Esophagus muscularis mucosa (tissue), 4 donors: ENCODE data around the gene FAM98C. TPM values are rescaled to one million over a fixed set of nuclear protein-coding genes. Genes with fewer than 3 reads are reported as not detected.
"Not testable (repeated sequence)": the region's sequence is repeated elsewhere in the genome, so short reads cannot be mapped to it uniquely, and the experiment has no call there.

Experiments
- DNase-seq: peaks from one replicate; pipeline ENCODE4 v3.0.0-alpha.2; 2017; ENCODE audit errors: extremely low spot score
- H3K27ac ChIP-seq, 4 donors: fragments of 200-600 bp; sonication (generic); replicated peaks in 1 of 4; 1 replicate in 3 of 4; 2 replicates in 1 of 4; pipeline ENCODE4 v1.5.1; 2016 to 2019; ENCODE audit warnings: mild to moderate bottlenecking in 1 of 4
- H3K27me3 ChIP-seq, 4 donors: fragments of 200-600 bp; sonication (generic); one replicate each; pipeline versions ENCODE4 v1.5.1 to v1.6.0; 2016 to 2019
- H3K36me3 ChIP-seq, 4 donors: fragments of 200-600 bp; sonication (generic); one replicate each; pipeline ENCODE4 v1.5.1; 2016 to 2019
- H3K4me1 ChIP-seq, 4 donors: fragments of 200-600 bp; sonication (generic); one replicate each; pipeline ENCODE4 v1.5.1; 2016 to 2019
- H3K4me3 ChIP-seq, 4 donors: fragments of 200-600 bp; sonication (generic); 1 replicate in 2 of 4; 2 replicates in 2 of 4; pipeline ENCODE4 v1.5.1; 2016 to 2019; ENCODE audit warnings: mild to moderate bottlenecking in 4 of 4, moderate library complexity in 1 of 4
- H3K9me3 ChIP-seq, 4 donors: fragments of 200-600 bp; sonication (generic); 1 replicate in 3 of 4; 2 replicates in 1 of 4; pipeline ENCODE4 v1.5.1; 2016 to 2019
- EP300 ChIP-seq: sonication (generic); formaldehyde crosslinking; IDR thresholded peaks from one replicate; pipeline ENCODE4 v1.6.1; 2017; ENCODE audit warnings: antibody characterized with exemption
- POLR2A ChIP-seq: fragments of 450-650 bp; IDR thresholded peaks from one replicate; pipeline ENCODE4 v1.6.1; 2017; ENCODE audit warnings: antibody characterized with exemption, moderate library complexity, mild to moderate bottlenecking, low read depth
- POLR2AphosphoS5 ChIP-seq, 2 donors: sonication (generic); formaldehyde crosslinking; IDR thresholded peaks; one replicate each; pipeline ENCODE4 v1.6.1; 2017; ENCODE audit warnings: antibody characterized with exemption in 2 of 2
- WGBS: methylation state at CpG from one replicate; pipeline ENCODE4 v1.1.5; 2018; 5-methylcytosine and 5-hydroxymethylcytosine counted together
- intact Hi-C: fragments of 100-400 bp; cut with DNase I; formaldehyde crosslinking; loops from one replicate; pipeline ENCODE4 v1.15.1; 2023
- total RNA-seq, 4 donors: library from RNA; depleted of rRNA; stranded (reverse); fragments of >200 nt; gene quantifications; one replicate each; pipeline versions ENCODE4 v1.1.0 to v1.2.1, GENCODE V29; 2016
- TF ChIP-seq, protein P1 (sequence below), 3 experiments: fragments of 200-600 bp in 2 of 3; fragments of 450-650 bp in 1 of 3; sonication (generic) in 2 of 3; IDR thresholded peaks; one replicate each; pipeline ENCODE4 v1.5.1; 2017 to 2019; ENCODE audit warnings: antibody characterized with exemption in 3 of 3, mild to moderate bottlenecking in 2 of 3, moderate library complexity in 1 of 3

The FAM98C gene
- total RNA-seq, 4 donors from 2014 or later, result 16.2 to 22.0 (median 19.7) TPM

GRCh38 chr19:38424272-38424671, 21.4 kb downstream of the FAM98C start:
- 87% methylated on average over 4 of the region's 5 CpGs for WGBS
- intact Hi-C loops, result no loop called here
- TF ChIP-seq POLR2A (no peak), EP300 (no peak), POLR2AphosphoS5 (IDR thresholded peaks at IDR 0.05) (no peak)
- TF ChIP-seq, protein P1, sequence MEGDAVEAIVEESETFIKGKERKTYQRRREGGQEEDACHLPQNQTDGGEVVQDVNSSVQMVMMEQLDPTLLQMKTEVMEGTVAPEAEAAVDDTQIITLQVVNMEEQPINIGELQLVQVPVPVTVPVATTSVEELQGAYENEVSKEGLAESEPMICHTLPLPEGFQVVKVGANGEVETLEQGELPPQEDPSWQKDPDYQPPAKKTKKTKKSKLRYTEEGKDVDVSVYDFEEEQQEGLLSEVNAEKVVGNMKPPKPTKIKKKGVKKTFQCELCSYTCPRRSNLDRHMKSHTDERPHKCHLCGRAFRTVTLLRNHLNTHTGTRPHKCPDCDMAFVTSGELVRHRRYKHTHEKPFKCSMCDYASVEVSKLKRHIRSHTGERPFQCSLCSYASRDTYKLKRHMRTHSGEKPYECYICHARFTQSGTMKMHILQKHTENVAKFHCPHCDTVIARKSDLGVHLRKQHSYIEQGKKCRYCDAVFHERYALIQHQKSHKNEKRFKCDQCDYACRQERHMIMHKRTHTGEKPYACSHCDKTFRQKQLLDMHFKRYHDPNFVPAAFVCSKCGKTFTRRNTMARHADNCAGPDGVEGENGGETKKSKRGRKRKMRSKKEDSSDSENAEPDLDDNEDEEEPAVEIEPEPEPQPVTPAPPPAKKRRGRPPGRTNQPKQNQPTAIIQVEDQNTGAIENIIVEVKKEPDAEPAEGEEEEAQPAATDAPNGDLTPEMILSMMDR (IDR thresholded peaks at IDR 0.05), result no peak
- H3K27me3 ChIP-seq, result peaks cover 0 to 64% (median 3%) of the 10 kb centered on the region in 4 donors
- H3K4me3 ChIP-seq, result no peak overlapping the region
- H3K27ac ChIP-seq, result no peak overlapping the region
- no peaks in the 10 kb centered on the region for H3K36me3 ChIP-seq
- DNase-seq, result no peak
- H3K4me1 ChIP-seq, result no peaks in the 10 kb centered on the region
- H3K9me3 ChIP-seq, result no peaks in the 10 kb centered on the region

GRCh38 chr19:38425222-38425809, 22.4 kb downstream of the FAM98C start:
- Histone ChIP-seq H3K27me3 (peaks cover 0 to 54% (median 3%) of the 10 kb centered on the region in 4 donors), H3K4me1 (no peaks in the 10 kb centered on the region), H3K27ac (no peak overlapping the region), H3K36me3 (no peaks in the 10 kb centered on the region), H3K4me3 (peak overlapping the region; percentile 28 to 37 (median 34)), H3K9me3 (no peaks in the 10 kb centered on the region)
- no peak for DNase-seq
- intact Hi-C loops, result no loop called here
- TF ChIP-seq, protein P1 (IDR thresholded peaks at IDR 0.05), result no peak
- TF ChIP-seq POLR2AphosphoS5 (IDR thresholded peaks at IDR 0.05), result no peak
- TF ChIP-seq EP300, result no peak
- TF ChIP-seq POLR2A, result no peak
- 78% methylated on average over 7 of the region's 7 CpGs for WGBS

DNA sequence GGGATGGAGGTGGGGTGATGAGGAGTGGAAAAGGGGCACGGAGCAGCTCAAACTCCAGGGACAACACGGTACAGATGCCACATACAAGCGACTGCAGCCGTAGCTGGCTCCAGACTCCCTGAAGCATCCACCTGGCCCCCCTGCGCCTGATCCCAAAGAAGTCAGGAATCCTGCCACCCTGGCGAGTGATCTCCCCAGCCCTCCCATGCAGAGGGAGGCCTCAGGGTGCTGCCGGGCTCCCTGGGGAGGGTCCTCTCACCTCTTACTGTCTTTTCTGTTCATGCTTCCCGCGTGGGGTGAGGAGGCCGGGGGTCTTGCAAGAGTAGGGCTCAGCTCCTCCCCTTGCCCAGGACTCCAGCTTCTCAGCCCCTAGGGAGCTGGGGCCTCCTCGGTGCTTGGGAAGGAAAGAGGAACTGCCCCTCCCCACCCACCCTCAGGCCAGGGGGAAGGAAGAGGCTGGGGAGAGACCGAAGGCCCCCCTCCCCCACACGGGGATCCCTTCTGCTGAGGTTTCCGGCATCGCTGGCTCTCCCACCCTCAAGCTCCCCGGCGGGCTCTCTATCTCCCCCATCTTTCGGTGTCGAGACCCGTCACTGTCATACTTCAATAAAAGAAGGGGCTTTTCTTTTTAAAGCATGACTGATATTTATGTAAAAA, 23.0 kb downstream of the FAM98C start, which contains the start of gene RASGRP4:
Gene RASGRP4 (minus strand): TSS at position 410 of the 657 bp plus-strand sequence. CDS start 128 bp downstream, at position 282.
- TF ChIP-seq POLR2AphosphoS5 (IDR thresholded peaks at IDR 0.05) (no peak), POLR2A (no peak), EP300 (no peak)
- TF ChIP-seq, protein P1 (IDR thresholded peaks at IDR 0.05), result no peak

DNA sequence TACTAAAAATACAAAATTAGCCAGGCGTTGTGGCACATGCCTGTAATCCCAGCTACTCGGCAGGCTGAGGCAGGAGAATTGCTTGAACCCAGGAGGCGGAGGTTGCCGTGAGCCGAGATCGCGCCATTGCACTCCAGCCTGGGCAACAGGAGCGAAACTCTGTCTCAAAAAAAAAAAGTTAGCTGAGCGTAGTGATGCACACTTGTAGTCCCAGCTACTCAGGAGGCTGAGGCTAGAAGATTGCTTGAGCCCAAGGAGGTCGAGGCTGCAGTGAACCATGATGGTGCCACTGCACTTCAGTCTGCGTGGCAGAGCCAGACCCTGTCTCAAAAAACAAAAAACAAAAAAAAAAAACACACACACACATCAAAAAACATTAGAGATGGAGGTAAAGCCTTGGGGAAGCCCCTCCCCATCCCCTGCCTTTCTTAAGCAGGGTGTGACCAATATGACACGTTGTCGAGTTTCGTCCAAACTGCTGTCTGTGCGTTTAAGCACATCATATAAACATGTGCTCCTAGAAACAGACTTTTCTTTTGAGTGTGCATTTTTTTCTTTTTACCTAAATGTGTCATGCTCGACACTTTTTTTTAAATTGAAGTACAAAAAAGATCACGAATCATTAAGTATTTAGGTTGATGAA, 24.3 kb downstream of the FAM98C start:
- H3K4me1 ChIP-seq, H3K4me3 ChIP-seq, intact Hi-C loops, DNase-seq, H3K36me3 ChIP-seq, H3K27ac ChIP-seq, H3K9me3 ChIP-seq: not testable (repeated sequence)
- WGBS, result 68% methylated on average over 17 of the region's 17 CpGs
- H3K27me3 ChIP-seq, result peaks cover 0 to 50% (median 3%) of the 10 kb centered on the region in 4 donors

More for the DNA sequence above, 23.0 kb downstream of the FAM98C start, which contains the start of gene RASGRP4:
- 24% methylated on average over 19 of the region's 20 CpGs for WGBS
- peak within 1 kb of the TSS; percentile 28 to 37 (median 34) for H3K4me3 ChIP-seq
- no peaks in the 10 kb centered on the region for H3K36me3 ChIP-seq
- H3K9me3 ChIP-seq, result no peaks in the 10 kb centered on the region
- peaks cover 0 to 50% (median 3%) of the 10 kb centered on the region in 4 donors for H3K27me3 ChIP-seq
- no peak within 1 kb of the TSS for H3K27ac ChIP-seq
- intact Hi-C loops, result no loop called here
- H3K4me1 ChIP-seq, result no peaks in the 10 kb centered on the region
- no peak for DNase-seq

DNA sequence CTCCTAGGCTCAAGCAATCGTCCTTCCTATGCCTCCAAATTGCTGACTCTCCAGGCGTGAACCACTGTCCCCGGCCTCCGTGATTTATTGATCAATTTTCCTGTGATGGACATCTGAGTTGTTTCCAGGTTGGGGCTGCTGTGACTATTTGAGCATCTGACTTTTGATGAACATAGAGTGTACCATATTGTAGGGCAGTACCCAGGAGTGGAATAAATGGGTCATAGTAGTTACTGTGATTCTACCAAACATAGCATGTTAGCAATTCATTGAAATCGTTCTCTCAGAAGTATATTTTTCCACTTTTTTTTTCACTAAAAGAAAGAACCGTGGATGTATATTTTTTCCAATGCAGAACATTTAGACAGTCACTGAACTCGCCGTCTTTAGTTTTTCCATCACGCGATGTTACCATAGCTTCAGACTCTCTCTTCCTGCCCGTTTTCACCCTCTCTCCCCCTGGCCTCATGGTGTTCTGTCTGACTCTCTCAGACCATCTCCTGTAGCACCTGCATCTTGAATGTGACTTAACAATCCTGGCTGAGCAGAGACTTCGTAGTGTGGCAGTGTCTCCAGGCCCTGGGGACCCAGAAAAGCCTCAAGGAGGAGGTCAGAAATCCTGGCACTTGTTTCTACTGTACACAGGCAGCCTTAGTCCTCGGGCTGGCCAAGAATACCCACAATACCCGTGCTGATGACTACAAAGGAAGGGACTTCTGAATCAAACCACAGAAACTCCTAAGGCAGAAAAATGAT, 26.3 kb downstream of the FAM98C start:
- TF ChIP-seq, protein P1 (IDR thresholded peaks at IDR 0.05), result no peak
- TF ChIP-seq POLR2AphosphoS5 (IDR thresholded peaks at IDR 0.05) (no peak), POLR2A (no peak), EP300 (no peak)
- no peaks in the 10 kb centered on the region for H3K36me3 ChIP-seq
- intact Hi-C loops, result no loop called here
- no peak overlapping the region for H3K27ac ChIP-seq
- WGBS, result 63% methylated on average over 14 of the region's 14 CpGs
- H3K27me3 ChIP-seq, result peaks cover 0 to 50% (median 6%) of the 10 kb centered on the region in 4 donors
- H3K9me3 ChIP-seq, result no peaks in the 10 kb centered on the region
- no peak for DNase-seq
- H3K4me1 ChIP-seq, result peaks cover 0 to 9% (median 8%) of the 10 kb centered on the region in 4 donors
- H3K4me3 ChIP-seq, result no peak overlapping the region
